IPS DF 4.7 (cell line): ENCODE data around the gene NUB1.

Experiments
- DNase-seq: peaks from one replicate; pipeline ENCODE4 v3.0.0-alpha.2; 2013; ENCODE audit warnings: low spot score; ENCODE audit errors: extremely low read depth

Gene NUB1

DNA sequence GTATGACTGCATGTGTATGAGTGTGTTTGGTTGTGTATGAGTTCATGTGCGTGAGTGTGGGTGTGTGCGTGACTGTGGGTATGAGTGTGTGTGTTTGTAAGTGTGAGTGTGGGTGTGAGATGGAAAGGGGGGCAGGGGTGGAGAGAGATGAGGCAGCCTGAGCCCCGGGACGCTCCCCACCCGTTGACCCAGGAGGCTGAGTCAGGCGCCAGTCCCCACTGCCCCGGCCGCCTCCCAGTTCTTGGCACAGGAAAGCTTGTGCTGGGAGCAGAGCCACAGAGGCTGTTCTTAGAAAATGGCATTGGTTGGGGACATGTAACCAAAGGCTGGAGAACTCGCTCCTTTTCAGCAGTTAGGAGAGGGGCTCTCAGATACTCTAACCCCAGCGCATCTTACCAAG, 27.8 kb upstream of the NUB1 start:
- no peak for DNase-seq

DNA sequence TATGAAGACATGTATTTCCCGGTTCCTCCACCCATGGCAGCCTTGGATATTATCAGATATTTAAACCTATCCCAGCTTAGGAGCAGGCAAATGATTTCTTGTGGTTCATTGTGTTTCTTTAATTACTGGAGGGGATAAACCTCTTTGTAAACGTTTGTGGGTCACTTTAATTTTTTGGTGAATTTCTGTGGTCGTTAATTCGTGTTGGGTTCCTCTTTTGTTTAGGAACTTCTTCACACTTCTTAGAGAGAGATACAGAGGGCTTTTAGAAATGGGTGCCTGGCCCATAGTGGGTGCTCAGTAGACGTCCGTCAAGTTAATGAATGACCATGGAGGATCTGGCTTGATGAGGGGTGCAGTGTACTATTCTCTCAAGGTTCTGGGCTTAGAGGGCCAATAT, 27.2 kb upstream of the NUB1 start:
- DNase-seq, result no peak

DNA sequence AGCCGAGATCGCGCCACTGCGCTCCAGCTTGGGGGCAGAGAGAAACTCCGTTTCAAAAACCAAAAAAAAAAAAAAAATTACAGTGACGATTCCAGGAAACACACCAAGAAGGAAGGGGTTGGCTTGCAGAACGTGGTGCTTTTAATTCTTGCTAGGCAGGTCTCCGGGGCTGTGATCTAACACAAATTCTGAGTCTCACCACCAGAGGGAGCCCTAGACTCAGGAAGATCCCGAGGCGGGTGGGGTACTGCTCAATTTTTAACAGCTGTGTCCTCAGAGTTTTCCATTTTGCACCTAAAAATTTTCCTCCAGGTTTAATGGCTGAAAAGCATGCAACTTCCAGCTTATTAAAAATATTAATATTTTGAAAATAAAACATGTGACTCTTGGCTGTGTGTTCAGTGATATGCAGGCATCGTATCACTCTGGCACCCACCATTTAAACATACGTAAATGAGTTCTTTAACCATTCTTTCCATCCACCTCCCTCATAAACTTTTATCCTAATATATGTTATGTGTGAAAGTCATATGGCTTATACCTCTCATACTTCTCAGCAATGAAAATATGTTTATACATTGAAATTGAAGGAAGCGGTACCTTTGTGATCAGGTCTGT, 26.5 kb upstream of the NUB1 start:
- DNase-seq, result no peak

DNA sequence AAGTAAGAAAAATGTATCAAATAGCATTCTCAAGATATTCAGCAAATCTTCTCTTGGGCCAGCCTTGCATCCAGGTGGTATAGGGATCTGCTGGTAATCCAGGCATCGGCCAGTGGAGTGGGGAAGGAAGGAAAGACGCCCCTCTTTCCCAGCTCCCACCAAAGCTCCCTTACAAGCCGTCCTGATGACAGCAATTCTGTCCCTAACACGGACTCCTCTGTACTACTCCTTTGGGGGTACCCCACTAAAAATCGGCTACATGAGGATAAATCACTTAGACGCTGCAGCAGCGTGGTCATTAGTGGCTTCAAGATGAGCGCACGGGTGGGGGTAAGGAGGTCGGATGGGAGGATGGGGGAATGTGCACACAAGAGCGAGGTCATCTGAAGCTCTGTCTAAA, 24.7 kb upstream of the NUB1 start:
- DNase-seq, result no peak

- no peak for DNase-seq
These were observed 23.7 kb upstream of the NUB1 start for GRCh38 chr7:151317936-151318335.

- no peak for DNase-seq
These were observed 22.4 kb upstream of the NUB1 start for GRCh38 chr7:151319189-151319588.

GRCh38 chr7:151320263-151320845, 21.3 kb upstream of the NUB1 start:
- DNase-seq, result no peak

DNA sequence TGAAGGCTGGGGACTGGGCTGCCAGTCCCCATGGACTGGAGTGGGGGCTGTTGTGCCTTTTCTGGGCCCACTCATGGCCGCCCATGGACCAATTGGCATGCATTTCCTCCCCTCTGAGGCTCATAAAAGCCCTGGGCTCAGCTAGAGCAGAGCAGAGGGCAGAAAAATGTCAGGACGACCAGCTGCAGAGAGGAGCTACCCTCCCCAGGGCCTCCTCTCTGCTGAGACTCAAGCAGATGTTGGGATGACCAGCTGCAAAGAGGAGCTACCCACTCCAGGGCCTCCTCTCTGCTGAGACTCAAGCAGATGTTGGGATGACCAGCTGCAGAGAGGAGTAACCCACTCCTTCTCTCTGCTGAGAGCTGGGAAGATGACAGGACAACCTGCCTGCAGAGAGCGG, 20.3 kb upstream of the NUB1 start:
- no peak for DNase-seq

- DNase-seq, result no peak
These were observed 18.7 kb upstream of the NUB1 start for GRCh38 chr7:151322906-151323305.

- no peak for DNase-seq
These were observed 14.6 kb upstream of the NUB1 start for GRCh38 chr7:151327022-151327421.

DNA sequence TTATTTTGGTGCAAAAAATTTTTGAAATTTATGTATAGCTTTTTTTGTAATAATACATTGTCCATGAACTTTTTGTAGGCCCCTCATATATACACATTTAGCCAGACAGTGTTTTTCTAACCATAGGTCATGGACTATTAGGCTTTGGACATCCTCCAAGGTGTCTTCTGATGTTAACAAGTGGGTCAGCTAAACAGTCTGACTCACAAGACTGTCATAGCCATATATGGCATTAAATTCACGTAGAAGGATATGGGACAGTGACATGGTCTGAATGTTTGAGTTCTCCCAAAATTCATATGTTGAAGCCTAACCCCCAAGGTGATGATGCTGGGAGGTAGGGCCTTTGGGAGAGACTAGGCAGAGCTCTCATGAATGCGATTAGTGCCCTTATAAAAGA, 14.0 kb upstream of the NUB1 start:
- DNase-seq, result no peak

DNA sequence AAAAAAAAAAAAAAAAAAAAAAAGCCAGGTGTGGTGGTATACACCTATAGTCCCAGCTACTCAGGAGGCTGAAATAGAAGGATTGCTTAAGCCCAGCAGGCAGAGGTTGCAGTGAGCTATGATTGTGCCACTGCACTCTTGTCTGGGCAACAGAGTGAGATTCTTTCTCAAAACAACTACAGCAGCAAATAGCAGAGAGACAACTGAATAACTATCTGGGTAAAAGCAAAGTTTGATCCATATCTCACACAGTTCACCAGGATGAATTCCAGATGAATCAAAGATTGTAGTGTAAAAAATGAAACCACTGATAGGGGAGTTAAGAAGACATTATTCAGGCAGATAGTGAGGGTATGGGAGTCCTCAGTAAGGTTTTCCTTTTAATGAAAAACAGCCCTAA, 11.4 kb upstream of the NUB1 start:
- no peak for DNase-seq

- DNase-seq, result no peak
These were observed 11.0 kb upstream of the NUB1 start for GRCh38 chr7:151330661-151331060.

DNA sequence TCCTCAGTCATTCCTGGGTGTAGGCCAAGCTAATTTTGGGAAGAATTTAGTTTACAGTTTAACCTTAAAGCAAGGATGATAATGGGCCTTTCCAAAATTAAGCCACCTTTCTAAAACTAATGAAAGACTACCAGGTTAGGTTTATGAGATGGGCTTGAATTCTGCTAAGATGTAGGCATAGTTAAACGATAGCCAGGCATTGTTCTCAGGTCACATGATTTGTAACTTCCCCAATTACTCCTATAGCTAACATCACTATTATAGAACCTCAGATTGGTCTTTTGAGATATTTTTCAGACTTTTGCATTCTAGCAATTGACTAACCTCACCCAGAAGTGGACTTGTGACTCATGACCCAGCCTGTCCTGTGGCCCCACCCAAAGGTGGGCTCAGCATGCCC, 7.0 kb upstream of the NUB1 start:
- no peak for DNase-seq

DNA sequence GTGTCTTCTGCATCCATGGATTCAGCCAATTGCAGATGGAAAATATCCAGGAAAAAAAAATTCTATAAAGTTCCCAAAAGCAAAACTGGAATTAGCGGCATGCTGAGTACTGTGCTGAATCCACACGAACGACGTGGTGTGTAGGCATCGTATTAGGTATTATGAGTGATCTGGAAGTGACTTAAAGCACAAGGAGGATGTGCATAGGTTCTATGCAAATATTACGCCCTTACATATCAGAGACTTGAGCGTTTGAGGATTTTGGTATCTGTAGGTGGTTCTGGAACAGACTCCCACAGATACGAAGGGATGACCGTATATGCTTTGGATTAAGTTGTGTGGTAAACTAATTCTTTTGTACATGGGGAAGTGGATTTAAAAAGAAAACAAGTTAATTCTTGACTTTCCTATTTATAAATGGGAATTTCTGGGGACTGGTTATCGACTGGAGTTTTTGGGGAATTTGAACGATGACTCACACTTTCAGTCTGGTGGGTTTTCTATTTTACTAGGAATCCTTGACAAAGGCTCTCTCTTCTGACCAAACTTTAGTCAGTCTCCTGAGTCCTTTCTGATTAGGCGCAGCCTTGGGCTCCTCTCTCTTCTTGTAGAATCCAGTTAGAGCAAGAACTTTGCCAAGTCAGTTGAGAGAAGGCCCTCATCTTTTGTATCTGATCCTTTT, 5.4 kb upstream of the NUB1 start:
- no peak for DNase-seq

DNA sequence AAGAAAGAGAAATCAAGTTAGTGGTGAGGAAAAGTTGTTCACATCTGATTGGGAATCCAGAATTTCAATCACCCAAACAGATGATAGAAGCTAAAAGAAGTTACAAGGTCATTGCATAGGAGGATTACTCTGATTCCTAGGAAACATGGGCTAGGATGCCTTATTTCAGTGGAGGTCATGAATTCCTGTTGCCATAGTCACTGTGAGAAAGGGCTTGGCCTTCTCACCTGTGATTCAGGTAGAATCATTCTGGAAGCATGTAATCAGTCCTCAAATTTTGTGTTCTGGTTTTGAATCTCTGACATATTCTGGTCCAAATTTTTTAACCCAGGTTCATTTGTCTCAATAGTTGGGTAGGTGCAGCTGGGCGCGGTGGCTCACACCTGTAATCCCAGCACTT, 4.3 kb upstream of the NUB1 start:
- DNase-seq, result no peak

- DNase-seq, result no peak
These were observed 2.8 kb upstream of the NUB1 start for GRCh38 chr7:151338809-151339208.

- DNase-seq, result no peak
These were observed 1.8 kb upstream of the NUB1 start for GRCh38 chr7:151339651-151340382.

GRCh38 chr7:151340794-151341356, 737 bp upstream of the NUB1 start:
- no peak for DNase-seq

DNA sequence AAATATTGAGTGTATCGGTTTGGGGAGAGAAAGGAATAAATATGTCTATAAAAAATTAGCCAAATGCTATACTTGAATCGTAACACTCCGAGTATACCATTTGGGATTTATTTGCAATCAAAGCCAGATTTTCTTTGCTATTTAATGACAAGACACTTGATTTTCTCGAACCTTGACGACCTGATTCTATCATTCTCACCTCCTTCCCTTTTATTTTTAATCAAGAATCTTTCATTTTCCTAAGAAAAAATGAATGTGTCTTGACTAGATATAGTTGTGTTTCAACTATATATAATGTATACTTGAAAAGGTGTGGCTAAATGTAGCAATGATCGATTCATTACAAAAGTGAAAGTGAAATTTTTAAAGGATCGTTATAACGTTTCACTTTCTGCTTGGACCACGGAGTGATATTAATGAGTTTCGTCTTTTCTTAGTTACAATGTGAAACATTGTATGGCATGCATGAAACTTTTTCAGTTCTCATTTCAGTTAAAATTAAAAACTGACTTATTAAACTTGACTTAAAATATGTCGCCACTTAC, 562 bp downstream of the NUB1 start:
- no peak for DNase-seq

- no peak for DNase-seq
These were observed 1.2 kb downstream of the NUB1 start for GRCh38 chr7:151342811-151343210.

GRCh38 chr7:151343516-151343915, 1.9 kb downstream of the NUB1 start:
- no peak for DNase-seq
